Hepatocyte (in vitro differentiated cells): ENCODE results near the gene GLB1L2. TPM values are rescaled to one million over a fixed set of nuclear protein-coding genes. Genes with fewer than 3 reads are reported as not detected.

Source experiments
- DNase-seq: peaks from one replicate; pipeline ENCODE4 v3.0.0-alpha.2; 2016; ENCODE audit warnings: low spot score
- H2AFZ ChIP-seq: fragments of 200-600 bp; sonication (generic); 2 replicates; pipeline ENCODE4 v1.6.0; 2016; ENCODE audit warnings: antibody characterized with exemption, mild to moderate bottlenecking
- H3K27ac ChIP-seq: fragments of 200-600 bp; sonication (generic); 2 replicates; pipeline ENCODE4 v1.5.1; 2016; ENCODE audit warnings: mild to moderate bottlenecking
- H3K27me3 ChIP-seq: fragments of 200-600 bp; sonication (generic); 2 replicates; pipeline ENCODE4 v1.6.1; 2016
- H3K36me3 ChIP-seq: fragments of 200-600 bp; sonication (generic); replicated peaks from 2 replicates; pipeline ENCODE4 v1.5.1; 2016; ENCODE audit warnings: low read depth; ENCODE audit not compliant: insufficient read depth
- H3K4me1 ChIP-seq: fragments of 200-600 bp; sonication (generic); 2 replicates; pipeline ENCODE4 v1.5.1; 2016; ENCODE audit warnings: mild to moderate bottlenecking, moderate library complexity; ENCODE audit not compliant: insufficient read depth
- H3K4me2 ChIP-seq: fragments of 200-600 bp; sonication (generic); 2 replicates; pipeline ENCODE4 v1.6.0; 2016
- H3K4me3 ChIP-seq: fragments of 200-600 bp; sonication (generic); 2 replicates; pipeline ENCODE4 v1.5.1; 2016; ENCODE audit warnings: mild to moderate bottlenecking
- H3K79me2 ChIP-seq: fragments of 200-600 bp; sonication (generic); 2 replicates; pipeline ENCODE4 v1.6.0; 2017; ENCODE audit warnings: mild to moderate bottlenecking
- H3K9me2 ChIP-seq: fragments of 200-600 bp; sonication (generic); replicated peaks from 2 replicates; pipeline ENCODE4 v1.6.0; 2017; ENCODE audit warnings: mild to moderate bottlenecking; ENCODE audit not compliant: insufficient read depth
- H3K9me3 ChIP-seq: fragments of 200-600 bp; sonication (generic); 2 replicates; pipeline ENCODE4 v1.5.1; 2016; ENCODE audit warnings: low read depth, mild to moderate bottlenecking
- H4K20me1 ChIP-seq: fragments of 200-600 bp; sonication (generic); 2 replicates; pipeline ENCODE4 v1.6.0; 2016; ENCODE audit warnings: mild to moderate bottlenecking; ENCODE audit not compliant: insufficient read depth, poor library complexity, severe bottlenecking
- EZH2 ChIP-seq: fragments of 200-600 bp; sonication (generic); IDR thresholded peaks from 2 replicates; pipeline ENCODE4 v1.6.1; 2016; ENCODE audit warnings: antibody characterized with exemption, mild to moderate bottlenecking, borderline replicate concordance
- EZH2phosphoT487 ChIP-seq: fragments of 200-600 bp; sonication (generic); IDR thresholded peaks from one replicate; pipeline ENCODE4 v1.6.1; 2018; ENCODE audit warnings: antibody characterized with exemption, mild to moderate bottlenecking, low read depth, moderate library complexity; ENCODE audit not compliant: unreplicated experiment, severe bottlenecking
- WGBS: methylation state at CpG from one replicate; pipeline ENCODE4 v1.1.6; 2016; ENCODE audit warnings: low lambda C conversion rate; ENCODE audit errors: missing lambda C conversion rate; 5-methylcytosine and 5-hydroxymethylcytosine counted together
- polyA plus RNA-seq: library from polyadenylated mRNA; unstranded; fragments of >200 nt; fragmentation: Nextera tagmentation; extraction: Ambion mirVana; gene quantifications from 2 replicates; pipeline ENCODE4 v1.2.1, GENCODE V29; 2016
- total RNA-seq: library from RNA; depleted of rRNA; stranded (reverse); fragments of >200 nt; gene quantifications from 2 replicates; pipeline ENCODE4 v1.2.3, GENCODE V29; 2014
- TF ChIP-seq, protein P1 (sequence below): fragments of 200-600 bp; sonication (generic); IDR thresholded peaks from 2 replicates; pipeline ENCODE4 v1.5.1; 2016; ENCODE audit warnings: antibody characterized with exemption, mild to moderate bottlenecking; ENCODE audit not compliant: poor library complexity

GLB1L2 gene
- total and polyA plus RNA-seq, 2 experiments from 2014 or later = 3.3 to 3.7 TPM

- H3K36me3 ChIP-seq = no peaks in the 10 kb centered on the region
- no peak for DNase-seq
- H3K79me2 ChIP-seq = no peaks in the 10 kb centered on the region
- H3K27me3 ChIP-seq = no peaks in the 10 kb centered on the region
- H3K9me2 ChIP-seq = no peaks in the 10 kb centered on the region
- H4K20me1 ChIP-seq = no peaks in the 10 kb centered on the region
- H3K4me2 ChIP-seq = no peak overlapping the region
- H3K27ac ChIP-seq = no peak overlapping the region
- TF ChIP-seq, protein P1, sequence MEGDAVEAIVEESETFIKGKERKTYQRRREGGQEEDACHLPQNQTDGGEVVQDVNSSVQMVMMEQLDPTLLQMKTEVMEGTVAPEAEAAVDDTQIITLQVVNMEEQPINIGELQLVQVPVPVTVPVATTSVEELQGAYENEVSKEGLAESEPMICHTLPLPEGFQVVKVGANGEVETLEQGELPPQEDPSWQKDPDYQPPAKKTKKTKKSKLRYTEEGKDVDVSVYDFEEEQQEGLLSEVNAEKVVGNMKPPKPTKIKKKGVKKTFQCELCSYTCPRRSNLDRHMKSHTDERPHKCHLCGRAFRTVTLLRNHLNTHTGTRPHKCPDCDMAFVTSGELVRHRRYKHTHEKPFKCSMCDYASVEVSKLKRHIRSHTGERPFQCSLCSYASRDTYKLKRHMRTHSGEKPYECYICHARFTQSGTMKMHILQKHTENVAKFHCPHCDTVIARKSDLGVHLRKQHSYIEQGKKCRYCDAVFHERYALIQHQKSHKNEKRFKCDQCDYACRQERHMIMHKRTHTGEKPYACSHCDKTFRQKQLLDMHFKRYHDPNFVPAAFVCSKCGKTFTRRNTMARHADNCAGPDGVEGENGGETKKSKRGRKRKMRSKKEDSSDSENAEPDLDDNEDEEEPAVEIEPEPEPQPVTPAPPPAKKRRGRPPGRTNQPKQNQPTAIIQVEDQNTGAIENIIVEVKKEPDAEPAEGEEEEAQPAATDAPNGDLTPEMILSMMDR = no peak
- TF ChIP-seq EZH2phosphoT487 (no peak), EZH2 (no peak)
- no peak overlapping the region for H2AFZ ChIP-seq
- no peak overlapping the region for H3K4me3 ChIP-seq
- WGBS = 89% methylated on average over 9 of the region's 9 CpGs
- no peaks in the 10 kb centered on the region for H3K9me3 ChIP-seq
- H3K4me1 ChIP-seq = no peaks in the 10 kb centered on the region
These were observed 32.5 kb downstream of the GLB1L2 start for GRCh38 chr11:134364261-134364660.

DNA sequence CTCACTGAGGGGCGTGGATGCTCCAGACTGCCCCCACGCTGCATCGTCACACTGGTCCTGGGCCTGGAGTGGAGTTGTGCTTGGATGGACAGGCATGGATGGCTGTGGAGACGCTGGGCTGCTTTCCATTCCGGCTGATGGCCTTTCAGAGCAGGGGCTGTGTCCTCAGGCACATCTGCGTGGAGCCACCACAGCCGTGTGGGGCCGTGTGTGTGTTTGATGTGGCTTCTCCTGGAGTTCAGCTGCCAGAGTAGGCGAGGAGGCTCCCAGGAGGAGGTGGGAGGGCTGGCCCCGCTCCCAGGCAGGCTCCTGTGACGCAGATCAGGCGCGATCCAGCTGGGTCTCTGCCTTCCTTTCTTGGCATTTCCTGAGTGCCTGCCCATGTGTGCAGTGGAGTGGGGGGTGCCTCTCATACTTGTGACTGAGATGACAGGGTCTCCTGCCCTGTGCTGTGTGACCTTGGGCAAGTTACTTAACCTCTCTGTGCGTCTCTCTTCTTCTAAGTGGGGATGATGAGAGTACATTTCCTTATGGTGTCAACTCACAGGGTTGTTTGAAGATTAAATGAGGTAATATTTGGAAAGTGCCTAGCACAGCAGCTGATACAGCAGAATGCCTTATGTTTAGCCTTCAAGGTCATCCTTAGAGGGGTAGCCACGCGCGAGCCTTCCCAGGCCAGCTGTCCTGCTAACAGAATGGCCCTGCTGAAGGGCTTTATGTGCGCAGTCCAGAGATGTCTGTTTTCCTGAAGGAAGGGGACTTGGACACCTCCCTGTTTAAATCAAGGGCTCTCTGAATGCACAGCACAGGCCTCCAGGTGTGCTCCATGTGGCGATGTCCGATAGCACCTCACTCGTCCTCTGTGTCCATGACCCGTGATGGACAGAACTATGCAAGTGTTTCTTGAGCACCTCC lies 33.5 kb downstream of the GLB1L2 start:
- H4K20me1 ChIP-seq = no peaks in the 10 kb centered on the region
- TF ChIP-seq EZH2 (no peak), EZH2phosphoT487 (no peak)
- TF ChIP-seq, protein P1 = no peak
- H2AFZ ChIP-seq = no peak overlapping the region
- H3K4me2 ChIP-seq = no peak overlapping the region
- no peak overlapping the region for H3K27ac ChIP-seq
- no peak for DNase-seq
- no peaks in the 10 kb centered on the region for H3K9me2 ChIP-seq
- 76% methylated on average over 22 of the region's 22 CpGs for whole genome bisulfite sequencing
- H3K9me3 ChIP-seq = no peaks in the 10 kb centered on the region
- no peak overlapping the region for H3K4me3 ChIP-seq
- no peaks in the 10 kb centered on the region for H3K36me3 ChIP-seq
- H3K4me1 ChIP-seq = no peaks in the 10 kb centered on the region
- no peaks in the 10 kb centered on the region for H3K27me3 ChIP-seq
- H3K79me2 ChIP-seq = no peaks in the 10 kb centered on the region

- no peaks in the 10 kb centered on the region for H3K27me3 ChIP-seq
- H3K4me3 ChIP-seq = no peak overlapping the region
- 81% methylated on average over 7 of the region's 7 CpGs for WGBS
- H3K27ac ChIP-seq = no peak overlapping the region
- no peaks in the 10 kb centered on the region for H3K36me3 ChIP-seq
- no peaks in the 10 kb centered on the region for H3K4me1 ChIP-seq
- no peaks in the 10 kb centered on the region for H4K20me1 ChIP-seq
- DNase-seq = no peak
- no peak overlapping the region for H3K4me2 ChIP-seq
- H2AFZ ChIP-seq = no peak overlapping the region
- TF ChIP-seq EZH2phosphoT487 (no peak), EZH2 (no peak)
- TF ChIP-seq, protein P1 = no peak
- no peaks in the 10 kb centered on the region for H3K79me2 ChIP-seq
- no peaks in the 10 kb centered on the region for H3K9me2 ChIP-seq
- no peaks in the 10 kb centered on the region for H3K9me3 ChIP-seq
These were observed 34.5 kb downstream of the GLB1L2 start for GRCh38 chr11:134366254-134366653.

GRCh38 chr11:134367781-134368180 lies 36.0 kb downstream of the GLB1L2 start:
- H3K4me3 ChIP-seq = no peak overlapping the region
- no peak overlapping the region for H3K4me2 ChIP-seq
- H3K27me3 ChIP-seq = no peaks in the 10 kb centered on the region
- H2AFZ ChIP-seq = no peak overlapping the region
- no peaks in the 10 kb centered on the region for H3K9me3 ChIP-seq
- TF ChIP-seq EZH2phosphoT487 (no peak), EZH2 (no peak)
- TF ChIP-seq, protein P1 = no peak
- no peak overlapping the region for H3K27ac ChIP-seq
- no peaks in the 10 kb centered on the region for H3K9me2 ChIP-seq
- no peaks in the 10 kb centered on the region for H4K20me1 ChIP-seq
- H3K4me1 ChIP-seq = no peaks in the 10 kb centered on the region
- no peaks in the 10 kb centered on the region for H3K36me3 ChIP-seq
- no peak for DNase-seq
- no peaks in the 10 kb centered on the region for H3K79me2 ChIP-seq
- WGBS = 95% methylated on average over 18 of the region's 18 CpGs
